MG63 (cell line): ENCODE data around the gene ARL17B. TPM values are rescaled to one million over a fixed set of nuclear protein-coding genes. Genes with fewer than 3 reads are reported as not detected.
A peak's percentile ranks its signal among the peaks of the same experiment; 100 is the strongest.
"Not testable (repeated sequence)": the region's sequence is repeated elsewhere in the genome, so short reads cannot be mapped to it uniquely, and the experiment has no call there.

Experiments
- DNase-seq: peaks from one replicate; pipeline ENCODE4 v3.0.0-alpha.2; 2020
- H3K27me3 ChIP-seq: fragments of 250-450 bp; sonication (Bioruptor Pico); 2 replicates; pipeline ENCODE4 v1.5.1; 2020; ENCODE audit warnings: mild to moderate bottlenecking, moderate library complexity
- H3K36me3 ChIP-seq: fragments of 250-450 bp; sonication (Bioruptor Pico); 2 replicates; pipeline ENCODE4 v1.5.1; 2020; ENCODE audit warnings: mild to moderate bottlenecking, moderate library complexity
- H3K4me3 ChIP-seq: fragments of 250-450 bp; sonication (Bioruptor Pico); 2 replicates; pipeline ENCODE4 v1.5.1; 2020; ENCODE audit warnings: mild to moderate bottlenecking, moderate library complexity
- H3K9me3 ChIP-seq: fragments of 250-450 bp; sonication (Bioruptor Pico); 2 replicates; pipeline ENCODE4 v1.5.1; 2020; ENCODE audit warnings: mild to moderate bottlenecking, moderate library complexity
- total RNA-seq: library from RNA; depleted of rRNA; stranded (reverse); fragments of >200 nt; shearing (Covaris generic); gene quantifications from 2 replicates; pipeline ENCODE4 v1.2.3, GENCODE V29; 2014; ENCODE audit warnings: low replicate concordance

The ARL17B gene
- total RNA-seq, 1 experiment from 2014 or later: 2.4 TPM

DNA sequence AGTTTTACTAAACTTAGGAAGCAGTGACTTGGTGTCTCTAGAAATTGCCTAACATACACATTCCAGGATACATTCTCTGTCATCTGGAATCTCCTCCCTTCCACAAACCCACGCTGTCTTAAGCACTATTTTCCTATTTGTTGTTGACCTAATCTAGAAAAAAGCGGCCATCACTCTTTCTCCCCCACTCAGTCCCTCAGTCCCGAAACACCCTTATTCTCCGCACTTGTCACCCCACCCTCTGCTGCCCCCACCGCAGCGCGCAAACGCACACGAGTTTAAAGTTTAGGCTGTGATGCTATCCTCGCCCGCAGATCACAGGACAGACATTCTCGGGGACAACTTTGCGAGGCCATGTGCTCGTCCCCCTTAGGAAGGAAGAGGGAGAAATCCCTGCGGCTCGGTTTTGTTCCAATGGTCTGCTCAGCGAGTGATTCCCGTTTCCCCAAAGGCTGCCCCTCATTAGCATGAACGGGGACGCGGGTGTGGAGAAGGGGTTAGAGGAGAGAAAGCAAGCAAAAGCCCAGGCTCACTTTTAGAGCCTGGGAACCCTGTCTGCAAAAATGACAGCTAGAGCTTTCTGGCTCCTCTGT is 95.4 kb downstream of the ARL17B start:
- DNase-seq, H3K9me3 ChIP-seq, H3K27me3 ChIP-seq, H3K36me3 ChIP-seq: not testable (repeated sequence)
- peak overlapping the region; percentile 45 for H3K4me3 ChIP-seq

DNA sequence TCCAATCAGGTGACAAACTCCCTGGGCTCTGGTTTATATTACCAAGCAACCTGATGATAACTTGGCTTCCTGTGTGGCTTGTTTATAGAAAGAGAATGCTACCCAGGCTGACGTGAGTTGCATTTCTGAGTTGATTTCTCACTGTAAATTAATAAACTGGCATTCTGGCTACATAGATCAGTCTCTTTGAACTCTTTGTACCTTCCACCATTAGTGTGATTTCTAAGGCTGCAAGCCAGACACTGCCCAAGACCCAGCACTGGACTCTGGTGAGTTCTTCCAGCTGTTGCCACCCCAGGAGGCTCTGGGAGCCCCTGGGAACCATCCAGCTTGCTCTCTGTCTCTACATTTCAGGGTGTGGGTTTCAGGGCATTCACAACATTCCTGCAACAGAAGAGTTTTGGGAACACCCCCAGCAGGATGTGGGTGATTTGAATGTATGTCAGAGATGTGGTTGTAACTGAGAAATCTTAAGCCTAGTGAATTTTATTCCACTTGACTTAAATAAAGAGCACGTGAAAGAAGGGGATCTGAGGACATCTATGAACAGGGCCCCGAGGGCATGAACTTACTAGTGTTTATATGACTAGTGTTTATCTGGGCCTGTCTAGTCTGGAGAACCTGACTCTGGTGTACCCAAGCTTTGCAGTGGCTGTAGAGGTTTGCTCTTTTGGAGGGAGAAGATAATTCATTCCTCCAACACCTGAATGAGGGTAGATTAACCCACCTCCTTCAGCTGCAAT is 96.9 kb downstream of the ARL17B start:
- no peaks in the 10 kb centered on the region for H3K9me3 ChIP-seq
- H3K27me3 ChIP-seq: no peaks in the 10 kb centered on the region
- no peak overlapping the region for H3K4me3 ChIP-seq
- DNase-seq: peak; percentile 81
- H3K36me3 ChIP-seq: no peaks in the 10 kb centered on the region

DNA sequence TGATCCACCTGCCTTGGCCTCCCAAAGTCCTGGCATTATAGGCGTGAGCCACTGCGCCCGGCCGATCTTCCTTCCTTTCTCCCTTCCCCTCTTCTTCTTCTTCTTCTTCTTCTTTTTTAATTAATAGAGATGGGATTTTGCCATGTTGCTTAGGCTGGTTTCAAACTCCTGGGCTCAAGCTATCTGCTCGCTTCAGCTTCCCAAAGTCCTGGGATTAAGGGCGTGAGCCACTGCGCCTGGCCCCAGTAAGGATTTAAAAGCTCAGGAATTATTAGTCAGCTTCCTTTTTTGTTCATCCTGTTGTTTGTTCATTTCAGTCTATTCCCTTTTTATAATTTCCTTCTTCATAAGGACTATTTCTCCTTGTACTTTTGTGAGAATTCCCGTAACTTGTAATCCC is 99.3 kb downstream of the ARL17B start:
- DNase-seq: peak; percentile 50
- Histone ChIP-seq H3K9me3 (no peaks in the 10 kb centered on the region), H3K27me3 (no peaks in the 10 kb centered on the region), H3K36me3 (no peaks in the 10 kb centered on the region), H3K4me3 (no peak overlapping the region)

DNA sequence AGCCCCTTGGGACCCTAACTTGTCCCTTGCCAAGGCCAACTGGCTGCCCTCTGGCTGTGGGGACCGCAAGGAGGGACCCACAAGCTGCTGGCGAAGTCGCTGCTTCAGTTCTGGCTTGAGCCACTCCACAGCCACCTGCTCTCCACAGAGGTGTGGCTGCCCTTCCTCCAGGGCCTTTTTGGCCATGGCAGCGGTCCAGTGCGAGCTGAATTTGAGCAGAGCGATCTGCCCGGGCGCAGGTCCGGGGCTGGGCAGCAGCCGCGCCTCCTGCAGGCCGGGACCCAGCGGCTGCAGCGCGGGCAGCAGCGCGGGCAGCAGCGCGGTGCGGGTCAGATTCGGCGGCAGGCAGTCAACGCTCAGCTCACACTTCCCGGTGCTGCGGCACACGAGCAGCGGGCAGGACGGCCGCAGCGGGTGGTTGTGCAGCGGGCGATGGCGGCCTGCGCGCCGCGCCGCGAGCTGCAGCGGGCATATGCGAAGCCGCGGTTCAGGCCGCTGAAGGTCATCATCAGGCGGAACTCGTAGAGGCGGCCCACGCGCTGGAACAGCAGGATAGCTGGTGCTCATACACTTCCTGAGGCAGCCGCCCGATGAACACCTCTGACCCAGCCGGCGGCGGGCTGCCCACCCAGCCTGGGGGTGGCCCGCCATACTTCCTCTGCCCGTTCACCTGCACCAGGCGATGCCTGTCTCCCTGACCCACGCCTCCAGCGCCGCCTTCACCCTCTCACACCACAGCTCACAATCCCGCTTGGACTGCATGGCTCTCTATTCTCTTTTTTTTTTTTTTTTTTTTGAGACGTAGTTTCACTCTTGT is 101.5 kb downstream of the ARL17B start:
- DNase-seq: peak; percentile 27
- not testable (repeated sequence) for H3K4me3 ChIP-seq, H3K36me3 ChIP-seq, H3K27me3 ChIP-seq, H3K9me3 ChIP-seq

DNA sequence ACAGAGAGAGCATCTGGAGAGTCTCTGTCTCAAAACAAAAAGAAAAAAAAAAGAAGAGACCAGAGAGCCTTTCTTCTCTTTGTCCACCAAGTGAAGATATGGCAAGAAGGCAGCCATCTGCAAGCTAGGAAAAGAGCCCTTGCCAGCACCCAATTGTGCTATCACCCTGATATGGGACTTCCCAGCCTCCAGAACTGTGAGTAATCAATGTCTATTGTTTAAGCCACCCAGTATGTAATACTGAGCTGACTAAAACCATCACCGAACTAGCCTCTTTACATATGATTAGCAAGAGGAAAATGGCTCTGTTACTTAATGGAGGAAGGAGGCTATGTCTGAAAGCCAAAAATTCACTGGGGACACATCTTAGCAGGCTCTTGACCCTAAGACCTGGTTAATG is 105.2 kb downstream of the ARL17B start:
- H3K9me3 ChIP-seq, H3K4me3 ChIP-seq, DNase-seq, H3K27me3 ChIP-seq, H3K36me3 ChIP-seq: not testable (repeated sequence)

DNA sequence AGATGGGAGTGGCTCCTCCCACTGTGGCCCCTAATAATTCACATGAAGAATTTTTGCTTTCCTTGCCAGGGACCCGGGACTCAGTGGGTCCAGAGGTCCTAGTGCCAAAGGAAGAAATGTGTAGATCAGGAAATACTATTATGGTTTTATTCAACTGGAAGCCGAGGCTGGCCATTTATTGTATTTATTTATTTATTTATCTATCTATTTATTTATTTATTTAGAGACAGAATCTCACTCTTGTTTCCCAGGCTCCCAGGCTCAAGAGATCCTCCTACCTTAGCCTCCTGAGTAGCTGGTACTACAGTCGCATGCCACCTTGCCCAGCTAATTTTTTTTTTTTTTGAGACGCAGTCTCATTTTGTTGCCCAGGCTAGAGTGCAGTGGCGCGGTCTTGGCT is 107.4 kb downstream of the ARL17B start:
- not testable (repeated sequence) for DNase-seq, H3K4me3 ChIP-seq, H3K36me3 ChIP-seq, H3K27me3 ChIP-seq, H3K9me3 ChIP-seq

DNA sequence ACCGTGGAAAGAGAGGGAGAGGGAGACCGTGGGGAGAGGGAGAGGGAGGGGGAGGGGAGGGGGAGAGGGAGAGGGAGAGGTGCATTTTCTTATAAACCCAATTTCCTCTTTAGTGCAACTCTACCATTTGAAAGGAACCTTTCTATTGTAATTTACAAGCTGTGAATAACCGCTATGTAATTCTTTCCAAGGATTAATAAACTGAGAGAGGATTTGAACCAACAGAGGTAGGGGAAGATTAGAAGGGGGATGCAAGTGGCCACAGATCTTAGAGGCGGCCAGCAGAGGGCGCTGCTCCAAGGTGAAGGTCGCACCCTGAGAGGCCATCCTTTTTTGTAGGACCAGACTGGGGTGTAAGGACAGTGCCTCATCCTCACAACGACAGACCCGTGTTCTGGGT is 107.8 kb downstream of the ARL17B start:
- peak; percentile 56 for DNase-seq
- not testable (repeated sequence) for H3K4me3 ChIP-seq, H3K36me3 ChIP-seq, H3K27me3 ChIP-seq, H3K9me3 ChIP-seq

DNA sequence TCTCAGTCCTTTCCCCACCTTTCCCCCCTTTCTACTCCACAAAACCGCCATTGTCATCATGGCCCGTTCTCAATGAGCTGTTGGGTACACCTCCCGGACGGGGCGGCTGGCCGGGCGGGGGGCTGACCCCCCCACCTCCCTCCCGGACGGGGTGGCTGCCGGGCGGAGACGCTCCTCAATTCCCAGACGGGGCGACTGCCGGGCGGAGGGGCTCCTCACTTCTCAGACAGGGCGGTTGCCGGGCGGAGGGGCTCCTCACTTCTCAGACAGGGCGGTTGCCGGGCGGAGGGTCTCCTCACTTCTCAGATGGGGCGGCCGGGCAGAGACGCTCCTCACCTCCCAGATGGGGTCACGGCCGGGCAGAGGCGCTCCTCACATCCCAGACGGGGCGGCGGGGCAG is 108.8 kb downstream of the ARL17B start:
- H3K4me3 ChIP-seq, DNase-seq, H3K27me3 ChIP-seq, H3K9me3 ChIP-seq, H3K36me3 ChIP-seq: not testable (repeated sequence)

DNA sequence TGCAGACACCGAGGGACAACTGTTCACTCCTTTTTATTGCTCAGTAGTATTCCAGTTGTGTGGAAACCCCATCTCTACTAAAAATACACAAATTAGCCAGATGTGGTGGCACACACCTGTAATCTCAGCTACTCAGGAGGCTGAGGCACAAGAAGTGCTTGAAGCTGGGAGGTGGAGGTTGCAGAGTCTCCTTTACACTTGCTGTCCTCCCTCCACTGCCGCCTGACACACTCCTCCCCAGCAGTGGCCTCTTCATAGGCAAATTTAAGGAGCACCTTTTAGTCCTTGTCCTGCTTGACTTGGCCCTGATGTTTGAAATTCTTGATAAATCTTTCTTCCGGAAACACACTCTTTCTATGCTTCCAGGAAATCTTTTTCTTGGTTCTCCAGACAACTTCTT is 112.4 kb downstream of the ARL17B start:
- not testable (repeated sequence) for DNase-seq, H3K4me3 ChIP-seq, H3K9me3 ChIP-seq, H3K36me3 ChIP-seq, H3K27me3 ChIP-seq

DNA sequence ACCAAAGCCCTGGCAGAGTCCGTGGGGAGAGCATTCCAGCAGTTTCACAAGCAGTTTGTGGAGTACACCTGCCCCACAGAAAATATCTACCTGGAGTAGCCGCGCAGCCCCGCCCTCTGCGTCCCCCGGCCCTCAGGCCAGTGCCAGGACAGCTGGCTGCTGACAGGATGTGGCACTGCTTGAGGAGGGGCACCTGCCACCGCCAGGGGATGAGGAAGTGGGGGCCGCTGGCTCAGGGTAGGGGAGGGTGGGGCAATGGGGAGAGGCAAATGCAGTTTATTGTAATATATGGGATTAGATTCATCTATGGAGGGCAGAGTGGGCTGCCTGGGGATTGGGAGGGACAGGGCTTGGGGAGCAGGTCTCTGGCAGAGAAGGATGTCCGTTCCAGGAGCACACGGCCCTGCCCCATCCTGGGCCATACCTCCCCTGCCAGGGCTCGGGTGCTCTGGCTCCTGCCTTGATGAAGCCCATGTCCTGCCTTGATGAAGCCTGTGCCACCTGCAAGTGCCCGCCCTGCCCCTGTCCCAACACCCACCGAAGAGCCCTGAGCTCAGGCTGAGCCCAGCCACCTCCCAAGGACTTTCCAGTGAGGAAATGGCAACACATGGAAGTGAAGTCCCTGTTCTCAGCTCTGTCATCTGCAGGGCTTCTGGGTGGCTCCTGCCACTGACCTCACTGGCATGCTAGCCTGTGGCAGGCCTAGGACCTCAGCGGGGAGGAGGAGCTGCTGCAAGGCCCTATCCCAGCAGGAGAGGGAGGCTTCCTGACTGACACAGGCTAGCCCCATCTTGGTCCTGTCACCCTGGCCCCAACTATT is 116.4 kb downstream of the ARL17B start:
- not testable (repeated sequence) for H3K9me3 ChIP-seq, H3K27me3 ChIP-seq, H3K4me3 ChIP-seq, H3K36me3 ChIP-seq
- peak; percentile 24 for DNase-seq

DNA sequence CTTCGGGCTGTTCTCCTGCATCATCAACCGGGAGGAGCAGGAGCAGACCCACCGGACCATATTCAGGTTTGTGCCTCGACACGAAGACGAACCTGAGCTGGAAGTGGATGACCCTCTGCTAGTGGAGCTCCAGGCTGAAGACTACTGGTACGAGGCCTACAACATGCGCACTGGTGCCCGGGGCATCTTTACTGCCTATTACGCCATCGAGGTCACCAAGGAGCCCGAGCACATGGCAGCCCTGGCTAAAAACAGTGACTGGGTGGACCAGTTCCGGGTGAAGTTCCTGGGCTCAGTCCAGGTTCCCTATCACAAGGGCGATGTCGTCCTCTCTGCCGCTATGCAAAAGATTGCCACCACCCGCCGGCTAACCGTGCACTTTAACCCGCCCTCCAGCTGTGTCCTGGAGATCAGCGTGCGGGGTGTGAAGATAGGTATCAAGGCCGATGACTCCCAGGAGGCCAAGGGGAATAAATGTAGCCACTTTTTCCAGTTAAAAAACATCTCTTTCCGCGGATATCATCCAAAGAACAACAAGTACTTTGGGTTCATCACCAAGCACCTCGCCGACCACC is 117.1 kb downstream of the ARL17B start:
- not testable (repeated sequence) for DNase-seq, H3K27me3 ChIP-seq, H3K4me3 ChIP-seq, H3K36me3 ChIP-seq, H3K9me3 ChIP-seq

DNA sequence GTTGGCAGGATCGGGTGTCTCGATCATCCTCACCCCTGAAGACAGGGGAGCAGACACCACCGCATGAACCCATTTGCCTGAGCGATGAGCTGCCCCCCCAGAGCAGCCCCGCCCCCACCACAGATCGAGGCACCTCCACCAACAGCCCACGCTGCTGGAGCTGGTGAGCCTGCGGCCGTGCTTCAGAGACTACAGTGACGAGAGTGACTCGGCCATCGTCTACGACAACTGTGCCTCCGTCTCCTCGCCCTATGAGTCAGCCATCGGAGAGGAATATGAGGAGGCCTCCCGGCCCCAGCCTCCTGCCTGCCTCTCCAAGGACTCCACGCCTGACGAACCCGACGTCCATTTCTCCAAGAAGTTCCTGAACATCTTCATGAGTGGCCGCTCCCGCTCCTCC is 117.6 kb downstream of the ARL17B start:
- not testable (repeated sequence) for H3K27me3 ChIP-seq, H3K9me3 ChIP-seq, H3K36me3 ChIP-seq, DNase-seq, H3K4me3 ChIP-seq

DNA sequence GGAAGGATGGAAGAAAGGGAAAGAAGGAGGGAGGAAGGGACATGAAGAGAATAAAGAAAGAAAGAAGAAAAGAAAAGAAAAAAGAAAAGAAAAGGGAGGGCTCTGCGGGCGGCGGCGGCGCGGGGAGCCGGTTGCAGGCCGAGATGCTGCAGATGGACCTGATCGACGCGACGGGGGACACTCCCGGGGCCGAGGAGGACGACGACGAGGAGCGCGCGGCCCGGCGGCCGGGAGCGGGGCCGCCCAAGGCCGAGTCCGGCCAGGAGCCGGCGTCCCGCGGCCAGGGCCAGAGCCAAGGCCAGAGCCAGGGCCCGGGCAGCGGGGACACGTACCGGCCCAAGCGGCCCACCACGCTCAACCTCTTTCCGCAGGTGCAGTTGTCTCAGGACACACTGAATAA is 118.1 kb downstream of the ARL17B start:
- H3K36me3 ChIP-seq, H3K27me3 ChIP-seq, DNase-seq, H3K4me3 ChIP-seq, H3K9me3 ChIP-seq: not testable (repeated sequence)

DNA sequence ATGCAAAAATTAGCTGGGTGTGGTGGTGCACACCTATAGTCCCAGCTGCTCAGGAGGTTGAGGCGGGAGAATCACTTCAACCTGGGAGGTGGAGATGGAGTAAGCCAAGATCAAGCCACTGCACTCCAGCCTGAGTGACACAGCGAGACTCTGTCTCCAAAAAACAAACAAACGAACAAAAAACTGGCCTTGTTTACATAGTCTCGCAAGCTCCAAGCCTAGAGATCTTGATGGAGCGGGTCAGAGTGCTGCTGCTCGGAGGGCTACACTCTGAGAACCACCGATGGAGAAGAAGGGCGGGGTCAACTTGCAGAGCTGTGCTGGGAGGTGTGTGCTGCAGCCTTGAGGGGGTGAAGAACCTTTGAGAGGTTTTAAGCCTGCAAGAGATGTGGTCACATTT is 130.2 kb downstream of the ARL17B start:
- not testable (repeated sequence) for H3K9me3 ChIP-seq, H3K27me3 ChIP-seq, H3K36me3 ChIP-seq, DNase-seq, H3K4me3 ChIP-seq

DNA sequence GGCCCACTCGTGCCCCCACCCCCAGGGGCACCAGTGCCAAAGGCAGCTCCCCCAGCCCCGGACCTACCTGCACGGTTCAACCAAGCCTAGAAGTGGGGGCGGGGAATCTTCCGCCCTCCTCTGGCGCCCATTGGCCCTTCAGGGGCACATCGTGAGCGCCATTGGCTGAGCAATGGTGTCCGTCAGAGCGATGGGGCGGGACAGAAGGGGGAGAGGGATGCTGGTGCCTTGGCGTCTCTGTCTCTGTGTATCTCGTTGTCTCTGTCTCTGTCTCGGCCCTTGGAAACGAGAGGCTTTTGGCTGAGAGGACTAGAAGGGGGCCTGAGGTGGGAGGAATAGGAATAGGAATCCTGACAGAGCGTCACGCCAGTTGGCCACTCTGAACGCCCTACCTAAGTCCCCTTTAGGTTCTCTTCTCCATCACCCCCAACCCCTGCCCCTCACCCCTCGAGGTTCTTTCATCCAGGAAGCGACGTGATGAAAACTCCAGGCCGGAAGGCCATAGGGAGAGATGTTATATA is 136.2 kb downstream of the ARL17B start:
- not testable (repeated sequence) for H3K36me3 ChIP-seq, H3K9me3 ChIP-seq, H3K27me3 ChIP-seq
- peak overlapping the region; percentile 50 for H3K4me3 ChIP-seq
- DNase-seq: peak; percentile 90

DNA sequence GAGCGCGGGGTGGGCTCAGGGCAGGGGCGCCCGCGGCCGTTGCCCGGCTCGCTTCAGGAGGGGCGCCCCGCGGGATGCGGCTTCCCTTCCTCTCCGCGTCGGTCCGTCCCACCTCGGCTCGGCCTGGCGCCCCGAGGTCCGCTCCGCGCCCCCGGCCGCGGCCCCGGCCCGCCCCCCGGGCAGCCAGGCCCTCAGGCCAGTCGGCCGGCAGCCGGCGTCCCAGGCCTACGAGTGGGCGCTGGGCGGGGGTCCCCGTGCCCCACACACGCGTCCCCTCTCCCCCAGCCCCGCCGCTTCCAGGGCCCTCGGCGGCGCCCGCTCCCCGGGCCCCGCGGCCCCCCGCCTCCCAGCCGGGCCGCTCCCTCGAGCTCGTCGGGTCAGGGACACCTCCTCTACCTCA is 136.7 kb downstream of the ARL17B start:
- H3K4me3 ChIP-seq: peak overlapping the region; percentile 50
- not testable (repeated sequence) for H3K27me3 ChIP-seq, DNase-seq, H3K9me3 ChIP-seq, H3K36me3 ChIP-seq
